ENCODE results near the gene MAP7D2. TPM values are rescaled to one million over a fixed set of nuclear protein-coding genes. Genes with fewer than 3 reads are reported as not detected.

MAP7D2 gene
- total RNA-seq, 1 donor from 2014 or later = 1.5 TPM

GRCh38 chrX:20089845-20090244 is 26.9 kb downstream of the MAP7D2 start:
- DNase-seq (ENCODE audit: low spot score, unreplicated experiment) = no peak
- Mint-ChIP-seq H3K27me3 (no peaks in the 10 kb centered on the region), H3K4me1 (ENCODE audit: low read depth) (no peaks in the 10 kb centered on the region), H3K36me3 (ENCODE audit: insufficient read depth) (no peaks in the 10 kb centered on the region), H3K4me3 (ENCODE audit: low read depth) (no peak overlapping the region), H3K9me3 (ENCODE audit: low read depth) (peaks cover 17% of the 10 kb centered on the region), H3K27ac (no peak overlapping the region)
- TF ChIP-seq CTCF (IDR thresholded peaks at IDR 0.05; ENCODE audit: unreplicated experiment) = no peak

GRCh38 chrX:20080277-20080676 is 36.4 kb downstream of the MAP7D2 start:
- Mint-ChIP-seq H3K9me3 (ENCODE audit: low read depth) (no peaks in the 10 kb centered on the region), H3K36me3 (ENCODE audit: insufficient read depth) (no peaks in the 10 kb centered on the region), H3K27ac (no peak overlapping the region), H3K4me3 (ENCODE audit: low read depth) (no peak overlapping the region), H3K27me3 (no peaks in the 10 kb centered on the region), H3K4me1 (ENCODE audit: low read depth) (no peaks in the 10 kb centered on the region)
- no peak for DNase-seq (ENCODE audit: low spot score, unreplicated experiment)
- no peak for TF ChIP-seq CTCF (IDR thresholded peaks at IDR 0.05; ENCODE audit: unreplicated experiment)

GRCh38 chrX:20071511-20072079 is 45.1 kb downstream of the MAP7D2 start:
- DNase-seq (ENCODE audit: low spot score, unreplicated experiment) = no peak
- H3K4me3 Mint-ChIP-seq (ENCODE audit: low read depth) = no peak overlapping the region
- peaks cover 14% of the 10 kb centered on the region for H3K9me3 Mint-ChIP-seq (ENCODE audit: low read depth)
- H3K27ac Mint-ChIP-seq = no peak overlapping the region
- H3K4me1 Mint-ChIP-seq (ENCODE audit: low read depth) = peaks cover 2% of the 10 kb centered on the region
- TF ChIP-seq CTCF (IDR thresholded peaks at IDR 0.05; ENCODE audit: unreplicated experiment) = no peak
- peaks cover 2% of the 10 kb centered on the region for H3K36me3 Mint-ChIP-seq (ENCODE audit: insufficient read depth)
- no peaks in the 10 kb centered on the region for H3K27me3 Mint-ChIP-seq

GRCh38 chrX:20067709-20068561 is 48.8 kb downstream of the MAP7D2 start:
- H3K9me3 Mint-ChIP-seq (ENCODE audit: low read depth) = peaks cover 16% of the 10 kb centered on the region
- H3K4me1 Mint-ChIP-seq (ENCODE audit: low read depth) = peaks cover 2% of the 10 kb centered on the region
- TF ChIP-seq CTCF (IDR thresholded peaks at IDR 0.05; ENCODE audit: unreplicated experiment) = no peak
- no peaks in the 10 kb centered on the region for H3K27me3 Mint-ChIP-seq
- no peak overlapping the region for H3K27ac Mint-ChIP-seq
- H3K4me3 Mint-ChIP-seq (ENCODE audit: low read depth) = no peak overlapping the region
- no peak for DNase-seq (ENCODE audit: low spot score, unreplicated experiment)
- H3K36me3 Mint-ChIP-seq (ENCODE audit: insufficient read depth) = peaks cover 2% of the 10 kb centered on the region

- DNase-seq (ENCODE audit: low spot score, unreplicated experiment) = no peak
- Mint-ChIP-seq H3K36me3 (ENCODE audit: insufficient read depth) (peaks cover under 1% of the 10 kb centered on the region), H3K27ac (peak overlapping the region; percentile 82), H3K9me3 (ENCODE audit: low read depth) (peaks cover 10% of the 10 kb centered on the region), H3K4me3 (ENCODE audit: low read depth) (no peak overlapping the region), H3K27me3 (no peaks in the 10 kb centered on the region), H3K4me1 (ENCODE audit: low read depth) (peaks cover 2% of the 10 kb centered on the region)
- TF ChIP-seq CTCF (IDR thresholded peaks at IDR 0.05; ENCODE audit: unreplicated experiment) = peak; percentile 66
Observed at GRCh38 chrX:20066968-20067708, 49.6 kb downstream of the MAP7D2 start.

Measured in progenitor cell of endocrine pancreas (in vitro differentiated cells).